ENCODE measurements around the gene BTF3. TPM values are rescaled to one million over a fixed set of nuclear protein-coding genes. Genes with fewer than 3 reads are reported as not detected.

BTF3 gene
- total RNA-seq: 360 and 457 TPM in 2 replicates

DNA sequence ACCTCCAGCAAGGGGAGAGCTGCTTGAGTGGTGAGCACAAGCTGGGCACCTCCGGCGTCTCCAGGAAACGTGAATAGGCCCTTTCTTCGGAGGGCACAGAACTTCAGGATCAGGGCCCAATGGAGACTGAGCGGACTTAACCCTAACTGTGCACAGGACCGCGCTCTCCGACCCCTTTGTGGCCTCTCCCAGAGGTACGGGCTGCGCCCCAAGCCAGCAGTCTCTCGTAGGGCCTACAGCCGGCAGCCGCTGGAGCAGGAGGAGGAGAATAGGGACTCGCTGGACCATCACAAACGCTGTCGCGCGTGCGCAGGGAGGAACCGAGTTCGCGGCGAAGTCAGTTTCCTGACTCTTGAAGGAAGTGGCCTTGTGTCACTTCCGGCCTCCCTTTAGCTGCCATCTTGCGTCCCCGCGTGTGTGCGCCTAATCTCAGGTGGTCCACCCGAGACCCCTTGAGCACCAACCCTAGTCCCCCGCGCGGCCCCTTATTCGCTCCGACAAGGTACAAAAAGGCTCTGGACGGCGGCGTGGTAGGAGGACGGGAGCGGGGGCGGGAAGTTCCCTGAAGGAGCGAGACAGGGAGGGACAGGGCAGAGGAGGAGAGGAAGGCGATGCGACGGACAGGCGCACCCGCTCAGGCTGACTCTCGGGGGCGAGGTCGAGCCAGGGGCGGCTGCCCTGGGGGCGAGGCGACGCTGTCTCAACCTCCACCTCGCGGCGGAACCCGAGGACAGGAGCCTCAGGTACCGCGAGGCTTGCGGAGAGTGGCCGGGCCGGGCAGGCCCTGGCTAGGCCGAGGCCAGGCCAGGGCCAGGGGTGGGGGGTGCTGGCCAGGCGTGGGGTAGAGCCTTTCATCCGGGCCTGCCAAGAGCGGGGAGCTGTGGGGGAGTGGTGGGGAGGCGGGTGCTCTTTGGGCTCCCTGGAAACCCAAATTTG is at the start of gene BTF3:
Gene BTF3, plus strand, starts transcription at position 386 of the 936 bp plus-strand sequence. Its CDS starts 226 bp downstream, at position 612.

DNA sequence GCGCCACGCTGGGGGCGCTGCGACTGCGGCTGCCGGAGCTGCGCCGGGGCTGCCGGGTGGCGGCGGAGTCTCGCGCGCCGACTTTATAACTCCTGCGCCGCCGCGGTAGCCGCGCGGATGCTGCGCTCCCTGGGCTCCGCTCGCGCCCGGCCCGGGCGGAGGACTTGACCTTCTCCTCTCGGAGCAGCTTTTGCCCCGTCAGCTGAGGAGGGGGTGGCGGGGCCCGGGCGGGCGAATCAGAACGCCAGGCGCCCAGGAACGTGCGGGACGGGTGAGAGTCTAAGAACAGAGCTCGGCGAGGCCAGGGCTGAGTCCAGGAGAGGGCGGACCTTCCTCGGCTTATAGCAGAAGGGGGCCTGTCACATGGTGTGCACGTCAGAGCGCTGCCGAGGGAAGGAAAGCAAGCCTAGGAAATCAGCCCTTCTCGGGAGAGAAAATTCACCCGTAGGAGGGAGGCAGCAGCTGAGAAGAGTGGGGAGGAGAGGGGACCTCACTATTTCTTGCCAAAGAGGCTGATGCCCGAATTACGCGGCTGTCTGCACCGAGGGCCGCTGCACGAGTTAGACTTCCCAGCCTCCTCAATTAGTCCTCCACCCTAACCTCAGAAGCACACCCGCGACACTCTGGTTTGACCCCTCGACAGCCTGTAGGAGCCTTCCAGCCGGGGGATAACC is 49.6 kb upstream of the BTF3 start, which contains the start of gene FOXD1:
Gene FOXD1, minus strand, starts transcription at position 315 of the 674 bp plus-strand sequence. CDS start 415 bp downstream, outside the sequence.

Other genes with a start within 250 kb of the BTF3 start
- gene FOXD1, start 49.7 kb upstream of the BTF3 start, total RNA-seq: 52.2 and 72.4 TPM in 2 replicates
- 9.0 and 13.8 TPM in 2 replicates for gene ANKRA2, start 67.2 kb downstream of the BTF3 start, total RNA-seq
- gene UTP15, start 67.3 kb downstream of the BTF3 start, total RNA-seq: 11.0 and 15.0 TPM in 2 replicates
- gene ARHGEF28, start 127.8 kb downstream of the BTF3 start, total RNA-seq: 32.4 and 59.5 TPM in 2 replicates